Panc1 (cell line): ENCODE measurements around the gene COL4A2. TPM values are rescaled to one million over a fixed set of nuclear protein-coding genes. Genes with fewer than 3 reads are reported as not detected.

Source experiments
- ATAC-seq: fragments of 200-7000 bp; cut with Tn5 transposase; 2 replicates; pipeline ENCODE4 v1.9.1; 2020; ENCODE audit warnings: mild to moderate bottlenecking, moderate library complexity
- BruUV-seq: library from RNA; stranded (reverse); fragments of 400-500 nt; replicated peaks from 2 replicates; lab custom pipeline; 2021; lab: Mats Ljungman, UMichigan
- CTCF ChIA-PET: fragments of 300-600 bp; sonication (Branson Sonifier 250); formaldehyde crosslinking; loops from one replicate; lab custom pipeline; 2022; ENCODE audit warnings: antibody characterized with exemption; lab: Charles Lee
- POLR2A ChIA-PET: fragments of 300-600 bp; sonication (Branson Sonifier 250); formaldehyde crosslinking; loops from one replicate; lab custom pipeline; 2022; ENCODE audit warnings: antibody characterized with exemption; lab: Charles Lee
- DNase-seq: peaks from one replicate; pipeline ENCODE4 v3.0.0-alpha.2; 2010; ENCODE audit warnings: low read depth, low spot score
- H3K27ac ChIP-seq: 2 replicates; pipeline ENCODE4 v1.5.1; 2011; ENCODE audit warnings: mild to moderate bottlenecking, low read length, inconsistent platforms
- H3K27me3 ChIP-seq: fragments of 200-500 bp; sonication (Bioruptor generic); 2 replicates; pipeline ENCODE4 v1.6.0; 2014; ENCODE audit warnings: low read length, inconsistent platforms; ENCODE audit not compliant: control insufficient read depth, insufficient read depth
- H3K36me3 ChIP-seq: fragments of 200-500 bp; sonication (Bioruptor generic); 2 replicates; pipeline ENCODE4 v1.5.1; 2014; ENCODE audit warnings: inconsistent platforms, mild to moderate bottlenecking, low read length, moderate library complexity; ENCODE audit not compliant: control insufficient read depth, insufficient read depth
- H3K4me1 ChIP-seq: 2 replicates; pipeline ENCODE4 v1.5.1; 2011; ENCODE audit warnings: inconsistent platforms, mild to moderate bottlenecking, low read length, moderate library complexity; ENCODE audit not compliant: control insufficient read depth, insufficient read depth
- H3K4me3 ChIP-seq, 2 experiments: 2 replicates each; pipeline ENCODE4 v1.5.1; 2011 to 2012; ENCODE audit warnings: low read depth in 2 of 2, low read length in 2 of 2, mild to moderate bottlenecking in 2 of 2, inconsistent platforms in 1 of 2, moderate library complexity in 1 of 2
- H3K9me3 ChIP-seq: fragments of 200-500 bp; sonication (Bioruptor generic); 2 replicates; pipeline ENCODE4 v1.5.1; 2014; ENCODE audit warnings: low read depth, mild to moderate bottlenecking, inconsistent platforms, low read length, moderate library complexity; ENCODE audit not compliant: control insufficient read depth, insufficient read depth
- POLR2AphosphoS5 ChIP-seq: IDR thresholded peaks from 2 replicates; pipeline ENCODE4 v1.6.1; 2012; ENCODE audit warnings: mild to moderate bottlenecking, low read depth, low read length, moderate library complexity
- SIN3A ChIP-seq: IDR thresholded peaks from 2 replicates; pipeline ENCODE4 v1.6.1; 2012; ENCODE audit warnings: low read depth, mild to moderate bottlenecking, low read length, moderate library complexity, borderline replicate concordance; ENCODE audit not compliant: insufficient read depth
- TCF7L2 ChIP-seq: IDR thresholded peaks from 2 replicates; pipeline ENCODE4 v1.6.1; 2011; ENCODE audit warnings: mild to moderate bottlenecking, low read depth, low read length, inconsistent platforms
- in situ Hi-C: cut with HindIII; loops from 2 replicates; pipeline ENCODE4 v1.10.0; 2016; ENCODE audit warnings: low sequenced_read_pairs, low pct_unique_long_range_greater_than_20kb
- intact Hi-C: fragments of 100-400 bp; cut with micrococcal nuclease; formaldehyde crosslinking; loops from one replicate; pipeline ENCODE4 v1.10.0; 2022; ENCODE audit not compliant: unreplicated experiment
- total RNA-seq: library from RNA; stranded (reverse); gene quantifications from one replicate; pipeline ENCODE4 v1.2.1, GENCODE V29; 2021; ENCODE audit not compliant: unreplicated experiment
- TF ChIP-seq, protein P1 (sequence below): fragments of 450-650 bp; IDR thresholded peaks from 2 replicates; pipeline ENCODE4 v1.5.1; 2017; ENCODE audit warnings: mild to moderate bottlenecking
- TF ChIP-seq, protein P2 (sequence below), 2 experiments: IDR thresholded peaks; 2 replicates each; pipeline ENCODE4 v1.6.1; 2011 to 2012; ENCODE audit warnings: low read depth in 2 of 2, control low read depth in 1 of 2, low read length in 1 of 2, mild to moderate bottlenecking in 1 of 2, moderate library complexity in 1 of 2; ENCODE audit not compliant: insufficient read depth in 1 of 2

Gene COL4A2
- total RNA-seq, 1 experiment from 2014 or later: 3.0 TPM

DNA sequence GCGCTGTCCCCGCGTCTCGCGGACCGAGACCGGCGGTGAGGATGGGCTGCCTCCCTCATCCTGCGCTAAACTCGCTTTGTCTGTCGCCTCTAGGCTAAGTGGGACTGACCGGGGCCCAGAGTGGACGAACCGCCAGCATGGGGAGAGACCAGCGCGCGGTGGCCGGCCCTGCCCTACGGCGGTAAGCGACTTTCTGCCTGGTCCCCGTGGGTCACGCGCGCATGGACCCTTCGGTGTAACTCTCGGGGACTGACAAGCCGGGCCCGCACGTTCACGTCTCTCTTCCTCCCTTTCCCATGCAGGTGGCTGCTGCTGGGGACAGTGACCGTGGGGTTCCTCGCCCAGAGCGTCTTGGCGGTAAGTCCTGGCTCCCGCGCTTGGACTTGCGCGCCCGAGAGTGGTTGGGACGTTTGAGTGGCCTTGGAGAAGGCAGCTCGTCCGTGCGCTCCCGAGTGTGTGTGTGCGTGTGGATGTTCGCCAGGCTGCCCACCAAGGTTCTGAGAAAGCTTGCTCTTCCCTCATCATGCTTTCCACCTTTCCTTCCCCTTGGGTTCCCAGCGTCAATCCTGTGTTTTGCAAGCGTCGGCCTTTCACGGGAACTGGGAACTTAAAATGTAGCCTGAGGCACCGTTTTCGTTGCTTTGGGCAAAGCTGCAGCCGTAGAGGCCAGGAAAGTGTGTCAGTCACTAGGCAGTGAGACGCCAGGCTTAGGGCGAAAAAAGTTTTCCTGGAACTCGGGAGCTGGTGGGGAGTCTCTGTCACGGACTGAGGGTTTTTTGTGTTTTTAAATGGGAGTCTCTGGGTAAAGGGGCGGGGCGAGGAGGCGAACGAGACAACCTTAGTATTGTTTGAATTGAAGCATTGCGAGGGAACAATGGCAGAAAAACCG is 927 bp downstream of the COL4A2 start:
- intact Hi-C loops (no loop called here), in situ Hi-C loops (no loop called here)
- Histone ChIP-seq H3K27me3 (peaks cover 9% of the 10 kb centered on the region), H3K27ac (no peak overlapping the region), H3K36me3 (no peaks in the 10 kb centered on the region), H3K9me3 (no peaks in the 10 kb centered on the region), H3K4me1 (no peaks in the 10 kb centered on the region), H3K4me3 (peak overlapping the region; percentile 37 to 42)
- ChIA-PET CTCF (no interaction called here), POLR2A (no interaction called here)
- TF ChIP-seq TCF7L2: no peak
- no peak for TF ChIP-seq POLR2AphosphoS5
- TF ChIP-seq, protein P1, sequence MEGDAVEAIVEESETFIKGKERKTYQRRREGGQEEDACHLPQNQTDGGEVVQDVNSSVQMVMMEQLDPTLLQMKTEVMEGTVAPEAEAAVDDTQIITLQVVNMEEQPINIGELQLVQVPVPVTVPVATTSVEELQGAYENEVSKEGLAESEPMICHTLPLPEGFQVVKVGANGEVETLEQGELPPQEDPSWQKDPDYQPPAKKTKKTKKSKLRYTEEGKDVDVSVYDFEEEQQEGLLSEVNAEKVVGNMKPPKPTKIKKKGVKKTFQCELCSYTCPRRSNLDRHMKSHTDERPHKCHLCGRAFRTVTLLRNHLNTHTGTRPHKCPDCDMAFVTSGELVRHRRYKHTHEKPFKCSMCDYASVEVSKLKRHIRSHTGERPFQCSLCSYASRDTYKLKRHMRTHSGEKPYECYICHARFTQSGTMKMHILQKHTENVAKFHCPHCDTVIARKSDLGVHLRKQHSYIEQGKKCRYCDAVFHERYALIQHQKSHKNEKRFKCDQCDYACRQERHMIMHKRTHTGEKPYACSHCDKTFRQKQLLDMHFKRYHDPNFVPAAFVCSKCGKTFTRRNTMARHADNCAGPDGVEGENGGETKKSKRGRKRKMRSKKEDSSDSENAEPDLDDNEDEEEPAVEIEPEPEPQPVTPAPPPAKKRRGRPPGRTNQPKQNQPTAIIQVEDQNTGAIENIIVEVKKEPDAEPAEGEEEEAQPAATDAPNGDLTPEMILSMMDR: no peak
- peak; percentile 55 for ATAC-seq
- BruUV-seq: no TSS peak
- no peak for DNase-seq

DNA sequence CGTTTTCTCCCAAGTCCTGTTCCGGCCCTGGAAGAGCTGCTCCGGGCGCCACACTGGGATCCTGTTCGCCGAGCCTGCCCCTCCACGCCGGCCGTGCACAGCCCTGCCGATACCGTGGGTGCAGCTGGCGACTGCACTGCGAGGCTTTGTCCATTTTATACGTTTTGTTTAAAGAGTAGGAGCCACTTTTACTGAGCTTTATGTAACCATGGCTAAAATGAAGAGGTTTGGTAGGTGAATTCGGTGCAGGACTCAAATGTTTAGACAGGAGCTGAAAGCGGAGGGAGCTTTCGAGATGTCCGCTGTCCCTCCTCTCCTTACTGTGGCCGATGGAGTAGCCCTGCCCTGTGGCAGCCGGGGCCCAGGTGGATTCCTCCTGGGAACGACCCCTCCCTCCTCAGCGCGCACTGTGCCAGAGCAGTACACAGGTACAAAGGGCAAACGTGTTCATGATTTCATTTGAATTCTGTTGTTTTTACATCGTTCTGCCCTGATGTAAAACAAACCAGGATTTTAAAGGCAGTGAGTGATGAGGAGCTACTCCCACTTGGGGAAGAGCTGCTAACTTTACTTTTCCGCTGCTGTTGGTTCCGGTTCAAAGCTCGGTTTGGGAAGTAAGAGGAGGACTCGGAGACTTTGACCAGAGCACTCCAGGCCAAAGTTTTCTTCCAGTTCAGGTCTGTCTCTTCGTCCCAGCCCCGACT is 1.7 kb downstream of the COL4A2 start:
- ChIA-PET CTCF (no interaction called here), POLR2A (no interaction called here)
- H3K27ac ChIP-seq: no peak overlapping the region
- H3K36me3 ChIP-seq: no peaks in the 10 kb centered on the region
- DNase-seq (no peak), ATAC-seq (0 out of 2 replicates have a peak, but pooled peaks have one; percentile 26)
- in situ Hi-C loops: no loop called here
- TF ChIP-seq POLR2AphosphoS5: no peak
- no peak for TF ChIP-seq TCF7L2
- TF ChIP-seq SIN3A: no peak
- TF ChIP-seq, protein P2, sequence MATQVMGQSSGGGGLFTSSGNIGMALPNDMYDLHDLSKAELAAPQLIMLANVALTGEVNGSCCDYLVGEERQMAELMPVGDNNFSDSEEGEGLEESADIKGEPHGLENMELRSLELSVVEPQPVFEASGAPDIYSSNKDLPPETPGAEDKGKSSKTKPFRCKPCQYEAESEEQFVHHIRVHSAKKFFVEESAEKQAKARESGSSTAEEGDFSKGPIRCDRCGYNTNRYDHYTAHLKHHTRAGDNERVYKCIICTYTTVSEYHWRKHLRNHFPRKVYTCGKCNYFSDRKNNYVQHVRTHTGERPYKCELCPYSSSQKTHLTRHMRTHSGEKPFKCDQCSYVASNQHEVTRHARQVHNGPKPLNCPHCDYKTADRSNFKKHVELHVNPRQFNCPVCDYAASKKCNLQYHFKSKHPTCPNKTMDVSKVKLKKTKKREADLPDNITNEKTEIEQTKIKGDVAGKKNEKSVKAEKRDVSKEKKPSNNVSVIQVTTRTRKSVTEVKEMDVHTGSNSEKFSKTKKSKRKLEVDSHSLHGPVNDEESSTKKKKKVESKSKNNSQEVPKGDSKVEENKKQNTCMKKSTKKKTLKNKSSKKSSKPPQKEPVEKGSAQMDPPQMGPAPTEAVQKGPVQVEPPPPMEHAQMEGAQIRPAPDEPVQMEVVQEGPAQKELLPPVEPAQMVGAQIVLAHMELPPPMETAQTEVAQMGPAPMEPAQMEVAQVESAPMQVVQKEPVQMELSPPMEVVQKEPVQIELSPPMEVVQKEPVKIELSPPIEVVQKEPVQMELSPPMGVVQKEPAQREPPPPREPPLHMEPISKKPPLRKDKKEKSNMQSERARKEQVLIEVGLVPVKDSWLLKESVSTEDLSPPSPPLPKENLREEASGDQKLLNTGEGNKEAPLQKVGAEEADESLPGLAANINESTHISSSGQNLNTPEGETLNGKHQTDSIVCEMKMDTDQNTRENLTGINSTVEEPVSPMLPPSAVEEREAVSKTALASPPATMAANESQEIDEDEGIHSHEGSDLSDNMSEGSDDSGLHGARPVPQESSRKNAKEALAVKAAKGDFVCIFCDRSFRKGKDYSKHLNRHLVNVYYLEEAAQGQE (IDR thresholded peaks at IDR 0.05; ENCODE audit: insufficient read depth in 1 of 2, low read depth in 2 of 2, low read length in 1 of 2): no peak
- TF ChIP-seq, protein P1: no peak
- BruUV-seq: no TSS peak
- intact Hi-C loops: no loop called here
- no peaks in the 10 kb centered on the region for H3K4me1 ChIP-seq
- peak overlapping the region; percentile 37 to 42 for H3K4me3 ChIP-seq
- peaks cover 9% of the 10 kb centered on the region for H3K27me3 ChIP-seq
- no peaks in the 10 kb centered on the region for H3K9me3 ChIP-seq
